Bronchial epithelial cell (primary cell): ENCODE data around the gene SIN3A. TPM values are rescaled to one million over a fixed set of nuclear protein-coding genes. Genes with fewer than 3 reads are reported as not detected.
"Not testable (repeated sequence)": the region's sequence is repeated elsewhere in the genome, so short reads cannot be mapped to it uniquely, and the experiment has no call there.

Experiments
- DNase-seq: peaks from one replicate; pipeline ENCODE4 v3.0.0-alpha.2; 2010; ENCODE audit warnings: low read depth
- FAIRE-seq: peaks from 2 replicates; lab custom pipeline; 2011; peaks lifted over from hg19 to GRCh38; lab: Jason Lieb, UNC
- H3K27me3 ChIP-seq: 2 replicates; pipeline ENCODE4 v1.5.1; 2011; ENCODE audit warnings: low read length; ENCODE audit not compliant: control insufficient read depth, insufficient read depth
- H3K36me3 ChIP-seq: 2 replicates; pipeline ENCODE4 v1.5.1; 2011; ENCODE audit warnings: low read length; ENCODE audit not compliant: control insufficient read depth, insufficient read depth
- H3K4me3 ChIP-seq: 2 replicates; pipeline ENCODE4 v1.5.1; 2011; ENCODE audit warnings: mild to moderate bottlenecking, low read depth, low read length, control low read depth
- total RNA-seq: library from RNA; depleted of rRNA; stranded (reverse); fragments of >200 nt; gene quantifications from 2 replicates; pipeline ENCODE4 v1.2.1, GENCODE V29; 2014
- TF ChIP-seq, protein P1 (sequence below): IDR thresholded peaks from 2 replicates; pipeline ENCODE4 v1.5.1; 2011; ENCODE audit warnings: mild to moderate bottlenecking, moderate library complexity, low read length, control low read depth, inconsistent platforms; ENCODE audit not compliant: insufficient read depth, severe bottlenecking

Gene SIN3A
- total RNA-seq, 1 donor from 2014 or later = 11.6 TPM

DNA sequence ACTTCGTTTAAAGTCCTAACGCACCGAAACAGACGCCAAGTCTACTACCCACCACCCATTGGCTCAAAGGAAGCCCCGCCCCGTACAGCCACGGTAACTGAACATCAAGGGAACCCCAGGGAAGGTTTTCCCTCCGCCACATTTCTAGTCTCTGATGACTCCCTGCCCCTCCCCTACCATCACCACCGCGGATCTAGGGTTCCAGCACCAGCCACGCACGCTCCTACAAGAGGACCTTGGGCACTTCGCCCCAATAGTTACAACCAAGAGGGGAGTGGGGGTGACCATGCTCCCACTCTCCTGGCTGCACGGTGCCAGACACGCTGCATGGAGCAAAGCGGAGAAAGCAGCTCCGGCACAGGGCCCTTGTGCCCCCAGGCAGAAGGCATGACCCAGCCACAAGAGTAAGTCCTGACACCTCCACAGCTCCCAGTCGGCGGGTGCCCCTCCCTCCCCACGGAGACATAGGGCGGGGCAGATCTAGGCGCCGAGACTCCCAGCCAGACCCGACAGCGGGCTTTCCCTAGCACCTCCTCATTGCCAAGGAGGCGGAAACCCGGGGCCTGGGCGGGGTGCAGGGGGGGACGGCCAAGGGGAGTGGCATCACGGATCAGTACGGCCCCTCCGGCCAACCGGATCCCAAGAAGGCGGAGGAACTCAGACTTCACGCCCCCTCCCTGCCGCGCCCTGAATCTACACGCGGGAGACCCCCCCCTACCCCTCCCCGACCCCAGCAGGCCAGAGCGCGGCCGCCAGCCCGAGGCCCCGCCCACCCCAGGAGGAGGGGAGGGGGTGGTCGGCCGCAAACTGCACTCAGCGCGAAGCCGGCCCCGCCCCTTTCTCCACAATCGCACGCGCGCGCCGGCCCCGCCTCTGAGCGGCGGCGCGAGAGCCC lies 936 bp downstream of the SIN3A start:
- TF ChIP-seq, protein P1, sequence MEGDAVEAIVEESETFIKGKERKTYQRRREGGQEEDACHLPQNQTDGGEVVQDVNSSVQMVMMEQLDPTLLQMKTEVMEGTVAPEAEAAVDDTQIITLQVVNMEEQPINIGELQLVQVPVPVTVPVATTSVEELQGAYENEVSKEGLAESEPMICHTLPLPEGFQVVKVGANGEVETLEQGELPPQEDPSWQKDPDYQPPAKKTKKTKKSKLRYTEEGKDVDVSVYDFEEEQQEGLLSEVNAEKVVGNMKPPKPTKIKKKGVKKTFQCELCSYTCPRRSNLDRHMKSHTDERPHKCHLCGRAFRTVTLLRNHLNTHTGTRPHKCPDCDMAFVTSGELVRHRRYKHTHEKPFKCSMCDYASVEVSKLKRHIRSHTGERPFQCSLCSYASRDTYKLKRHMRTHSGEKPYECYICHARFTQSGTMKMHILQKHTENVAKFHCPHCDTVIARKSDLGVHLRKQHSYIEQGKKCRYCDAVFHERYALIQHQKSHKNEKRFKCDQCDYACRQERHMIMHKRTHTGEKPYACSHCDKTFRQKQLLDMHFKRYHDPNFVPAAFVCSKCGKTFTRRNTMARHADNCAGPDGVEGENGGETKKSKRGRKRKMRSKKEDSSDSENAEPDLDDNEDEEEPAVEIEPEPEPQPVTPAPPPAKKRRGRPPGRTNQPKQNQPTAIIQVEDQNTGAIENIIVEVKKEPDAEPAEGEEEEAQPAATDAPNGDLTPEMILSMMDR = no peak
- Histone ChIP-seq H3K27me3 (no peaks in the 10 kb centered on the region), H3K4me3 (peak overlapping the region; percentile 93), H3K36me3 (peaks cover 4% of the 10 kb centered on the region)
- DNase-seq (peak; percentile 89), FAIRE-seq (no peak)

- TF ChIP-seq, protein P1 = no peak
- H3K4me3 ChIP-seq = peak overlapping the region; percentile 93
- FAIRE-seq = no peak
- H3K36me3 ChIP-seq = peaks cover 4% of the 10 kb centered on the region
- no peak for DNase-seq
- H3K27me3 ChIP-seq = no peaks in the 10 kb centered on the region
These were observed 1.7 kb downstream of the SIN3A start for GRCh38 chr15:75449585-75450306.

GRCh38 chr15:75448171-75448570 lies 3.3 kb downstream of the SIN3A start:
- not testable (repeated sequence) for DNase-seq, H3K36me3 ChIP-seq, H3K27me3 ChIP-seq, H3K4me3 ChIP-seq, FAIRE-seq

GRCh38 chr15:75446151-75446550 lies 5.3 kb downstream of the SIN3A start:
- DNase-seq (no peak), FAIRE-seq (no peak)
- Histone ChIP-seq H3K36me3 (peaks cover 6% of the 10 kb centered on the region), H3K4me3 (no peak overlapping the region), H3K27me3 (no peaks in the 10 kb centered on the region)
- TF ChIP-seq, protein P1 = no peak

DNA sequence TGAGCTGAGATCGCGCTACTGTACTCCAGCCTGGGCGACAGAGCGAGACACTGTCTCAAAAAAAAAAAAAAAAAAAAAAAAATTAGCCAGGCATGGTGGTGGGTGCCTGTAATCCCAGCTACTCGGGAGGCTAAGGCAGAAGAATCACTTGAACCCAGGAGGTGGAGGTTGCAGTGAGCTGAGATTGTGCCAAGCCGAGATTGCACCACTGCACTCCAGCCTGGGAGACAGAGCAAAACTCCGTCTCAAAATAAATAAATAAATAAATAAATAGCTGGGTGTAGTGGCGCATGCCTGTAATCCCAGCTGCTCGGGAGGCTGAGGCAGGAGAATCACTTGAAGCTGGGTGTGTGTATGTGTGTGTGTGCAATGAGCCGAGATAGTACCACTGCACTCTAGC lies 6.2 kb downstream of the SIN3A start:
- not testable (repeated sequence) for H3K4me3 ChIP-seq, H3K36me3 ChIP-seq, DNase-seq, FAIRE-seq, H3K27me3 ChIP-seq

DNA sequence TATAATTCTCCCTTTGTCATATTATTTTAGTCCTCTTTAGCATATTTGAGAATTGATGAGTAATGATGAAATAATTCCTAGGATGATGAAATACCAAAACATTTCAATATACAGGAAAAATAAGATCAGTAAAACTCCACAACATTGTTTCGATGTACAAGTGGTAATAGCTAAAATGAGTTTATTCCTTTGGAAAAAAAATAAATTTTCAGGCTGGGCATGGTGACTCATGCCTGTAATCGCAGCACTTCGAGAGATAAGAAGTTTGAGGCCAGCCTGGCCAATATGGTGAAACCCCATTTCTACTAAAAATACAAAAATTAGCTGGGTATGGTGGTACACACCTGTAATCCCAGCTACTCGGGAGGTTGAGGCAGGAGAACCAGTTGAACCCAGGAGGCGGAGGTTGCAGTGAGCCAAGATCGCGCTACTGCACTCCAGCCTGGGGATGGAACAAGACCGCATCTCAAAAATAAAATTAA lies 7.5 kb downstream of the SIN3A start:
- H3K27me3 ChIP-seq, FAIRE-seq, H3K36me3 ChIP-seq, H3K4me3 ChIP-seq: not testable (repeated sequence)
- peak; percentile 58 for DNase-seq

- TF ChIP-seq, protein P1 = no peak
- FAIRE-seq = no peak
- H3K4me3 ChIP-seq = no peak overlapping the region
- no peak for DNase-seq
- H3K36me3 ChIP-seq = no peaks in the 10 kb centered on the region
- H3K27me3 ChIP-seq = no peaks in the 10 kb centered on the region
These were observed 13.8 kb downstream of the SIN3A start for GRCh38 chr15:75437721-75438120.
